Stomach (tissue), 4 donors: ENCODE data around the gene ZFR2.

Experiments used
- POLR2A ChIP-seq, 4 donors: fragments of 450-650 bp; IDR thresholded peaks; one replicate each; pipeline ENCODE4 v1.6.1; 2016; ENCODE audit warnings: antibody characterized with exemption in 4 of 4, control low read depth in 2 of 4, mild to moderate bottlenecking in 1 of 4, moderate library complexity in 1 of 4
- POLR2AphosphoS5 ChIP-seq, 3 donors: sonication (generic); formaldehyde crosslinking; IDR thresholded peaks; one replicate each; pipeline ENCODE4 v1.6.1; 2016; ENCODE audit warnings: antibody characterized with exemption in 3 of 3
- TF ChIP-seq, protein P1 (sequence below), 7 experiments: fragments of 450-650 bp in 4 of 7; fragments of 200-600 bp in 3 of 7; sonication (generic) in 3 of 7; IDR thresholded peaks; one replicate each; pipeline ENCODE4 v1.5.1; 2016 to 2019; ENCODE audit warnings: antibody characterized with exemption in 7 of 7, control low read depth in 2 of 7, mild to moderate bottlenecking in 1 of 7

DNA sequence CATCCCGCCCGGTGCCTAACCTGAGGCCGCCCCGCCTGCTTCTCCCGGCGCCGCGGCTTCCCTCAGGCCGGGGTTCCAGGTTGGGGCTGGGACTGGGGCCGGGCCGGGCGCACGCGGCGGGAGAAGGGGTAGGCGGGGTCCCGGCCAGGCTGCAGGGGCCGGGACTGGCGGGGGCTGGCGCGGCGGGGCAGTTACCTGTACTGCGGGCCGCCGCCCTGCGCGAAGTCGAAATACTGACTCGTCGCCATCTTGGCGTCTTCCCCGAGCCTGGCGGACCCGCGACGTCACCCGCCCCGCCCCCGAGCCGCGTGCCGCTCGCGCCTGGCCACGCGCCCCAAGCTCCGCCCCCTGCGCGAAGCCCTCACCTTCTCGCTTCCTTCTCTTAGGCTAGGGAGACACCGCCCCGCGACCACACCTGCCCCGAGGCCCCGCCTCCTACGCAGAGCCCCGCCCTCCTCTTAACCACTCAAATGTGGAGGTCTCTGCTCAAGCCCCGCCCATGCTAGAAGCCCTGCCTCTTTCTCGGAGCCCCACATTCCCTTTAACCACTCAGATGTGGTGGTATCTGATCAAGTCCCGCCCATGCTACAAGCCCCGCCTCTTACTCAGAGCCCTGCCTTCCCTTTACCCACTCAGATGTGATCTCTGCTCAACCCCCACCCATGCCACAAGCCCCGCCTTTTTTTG lies at the start of gene ZFR2:
- TF ChIP-seq, protein P1, sequence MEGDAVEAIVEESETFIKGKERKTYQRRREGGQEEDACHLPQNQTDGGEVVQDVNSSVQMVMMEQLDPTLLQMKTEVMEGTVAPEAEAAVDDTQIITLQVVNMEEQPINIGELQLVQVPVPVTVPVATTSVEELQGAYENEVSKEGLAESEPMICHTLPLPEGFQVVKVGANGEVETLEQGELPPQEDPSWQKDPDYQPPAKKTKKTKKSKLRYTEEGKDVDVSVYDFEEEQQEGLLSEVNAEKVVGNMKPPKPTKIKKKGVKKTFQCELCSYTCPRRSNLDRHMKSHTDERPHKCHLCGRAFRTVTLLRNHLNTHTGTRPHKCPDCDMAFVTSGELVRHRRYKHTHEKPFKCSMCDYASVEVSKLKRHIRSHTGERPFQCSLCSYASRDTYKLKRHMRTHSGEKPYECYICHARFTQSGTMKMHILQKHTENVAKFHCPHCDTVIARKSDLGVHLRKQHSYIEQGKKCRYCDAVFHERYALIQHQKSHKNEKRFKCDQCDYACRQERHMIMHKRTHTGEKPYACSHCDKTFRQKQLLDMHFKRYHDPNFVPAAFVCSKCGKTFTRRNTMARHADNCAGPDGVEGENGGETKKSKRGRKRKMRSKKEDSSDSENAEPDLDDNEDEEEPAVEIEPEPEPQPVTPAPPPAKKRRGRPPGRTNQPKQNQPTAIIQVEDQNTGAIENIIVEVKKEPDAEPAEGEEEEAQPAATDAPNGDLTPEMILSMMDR (IDR thresholded peaks at IDR 0.05) = no peak
- TF ChIP-seq POLR2AphosphoS5 (IDR thresholded peaks at IDR 0.05) = no peak
- no peak for TF ChIP-seq POLR2A (IDR thresholded peaks at IDR 0.05)
